Gastroesophageal sphincter (tissue), 3 donors: ENCODE data around the gene RPL19.

Source experiments
- CTCF ChIP-seq, 4 experiments: fragments of 200-600 bp in 2 of 4; fragments of 450-650 bp in 2 of 4; sonication (generic) in 1 of 4; IDR thresholded peaks; one replicate each; pipeline ENCODE4 v1.5.1; 2017 to 2019; ENCODE audit warnings: antibody characterized with exemption in 4 of 4, mild to moderate bottlenecking in 2 of 4, moderate library complexity in 2 of 4
- EP300 ChIP-seq: sonication (generic); formaldehyde crosslinking; IDR thresholded peaks from one replicate; pipeline ENCODE4 v1.6.1; 2017; ENCODE audit warnings: antibody characterized with exemption, mild to moderate bottlenecking
- POLR2A ChIP-seq, 2 donors: fragments of 450-650 bp; IDR thresholded peaks; one replicate each; pipeline ENCODE4 v1.6.1; 2017; ENCODE audit warnings: antibody characterized with exemption in 2 of 2, mild to moderate bottlenecking in 2 of 2, moderate library complexity in 1 of 2

GRCh38 chr17:39171933-39172332 is 28.1 kb upstream of the RPL19 start:
- no peak for TF ChIP-seq POLR2A (IDR thresholded peaks at IDR 0.05)
- TF ChIP-seq EP300 = no peak
- no peak for TF ChIP-seq CTCF (IDR thresholded peaks at IDR 0.05)
